Ovary (tissue), 3 donors: ENCODE data around the gene LRP1B.

Source experiments
- EP300 ChIP-seq: sonication (generic); formaldehyde crosslinking; IDR thresholded peaks from one replicate; pipeline ENCODE4 v1.6.1; 2017; ENCODE audit warnings: antibody characterized with exemption
- POLR2A ChIP-seq: fragments of 450-650 bp; IDR thresholded peaks from one replicate; pipeline ENCODE4 v1.6.1; 2017; ENCODE audit warnings: antibody characterized with exemption, mild to moderate bottlenecking, moderate library complexity
- TF ChIP-seq, protein P1 (sequence below), 3 donors: fragments of 450-650 bp in 2 of 3; fragments of 200-600 bp in 1 of 3; IDR thresholded peaks; one replicate each; pipeline versions ENCODE4 v1.5.1 to v1.8.0; 2016 to 2022; ENCODE audit warnings: antibody characterized with exemption in 3 of 3, mild to moderate bottlenecking in 1 of 3
- donor health status: DM: no; HTN: no; CAD: no.

DNA sequence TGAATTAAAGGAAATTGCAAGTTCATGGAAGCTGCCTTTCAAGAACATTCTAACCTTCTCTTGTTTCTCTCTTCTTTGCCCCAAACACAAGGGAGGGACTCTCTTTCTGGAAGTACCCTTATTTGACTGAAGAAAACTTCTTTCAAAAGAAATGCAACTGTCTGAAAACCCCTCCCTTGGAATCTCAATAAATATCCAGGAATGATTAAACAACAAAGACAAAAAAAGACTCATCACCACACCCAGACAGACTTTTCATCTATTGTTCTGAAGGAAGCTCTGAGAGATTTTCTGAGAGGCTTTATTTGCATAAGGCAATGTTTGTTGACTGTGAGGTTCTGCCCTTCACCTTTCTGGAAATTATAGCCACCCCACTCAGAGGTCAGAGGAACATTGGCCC, 1260.9 kb downstream of the LRP1B start:
- TF ChIP-seq POLR2A: no peak
- TF ChIP-seq, protein P1, sequence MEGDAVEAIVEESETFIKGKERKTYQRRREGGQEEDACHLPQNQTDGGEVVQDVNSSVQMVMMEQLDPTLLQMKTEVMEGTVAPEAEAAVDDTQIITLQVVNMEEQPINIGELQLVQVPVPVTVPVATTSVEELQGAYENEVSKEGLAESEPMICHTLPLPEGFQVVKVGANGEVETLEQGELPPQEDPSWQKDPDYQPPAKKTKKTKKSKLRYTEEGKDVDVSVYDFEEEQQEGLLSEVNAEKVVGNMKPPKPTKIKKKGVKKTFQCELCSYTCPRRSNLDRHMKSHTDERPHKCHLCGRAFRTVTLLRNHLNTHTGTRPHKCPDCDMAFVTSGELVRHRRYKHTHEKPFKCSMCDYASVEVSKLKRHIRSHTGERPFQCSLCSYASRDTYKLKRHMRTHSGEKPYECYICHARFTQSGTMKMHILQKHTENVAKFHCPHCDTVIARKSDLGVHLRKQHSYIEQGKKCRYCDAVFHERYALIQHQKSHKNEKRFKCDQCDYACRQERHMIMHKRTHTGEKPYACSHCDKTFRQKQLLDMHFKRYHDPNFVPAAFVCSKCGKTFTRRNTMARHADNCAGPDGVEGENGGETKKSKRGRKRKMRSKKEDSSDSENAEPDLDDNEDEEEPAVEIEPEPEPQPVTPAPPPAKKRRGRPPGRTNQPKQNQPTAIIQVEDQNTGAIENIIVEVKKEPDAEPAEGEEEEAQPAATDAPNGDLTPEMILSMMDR (IDR thresholded peaks at IDR 0.05): no peak
- TF ChIP-seq EP300: no peak
